Hematopoietic multipotent progenitor cell treated with erythropoietin and hydrocortisone succinate and interleukin-3 and kit ligand, for 6 days (in vitro differentiated cells): Measurements from ENCODE around the gene LRRC8C.

Experiments used
- DNase-seq: peaks from one replicate; pipeline ENCODE4 v3.0.0-alpha.2; 2015

The LRRC8C gene

DNA sequence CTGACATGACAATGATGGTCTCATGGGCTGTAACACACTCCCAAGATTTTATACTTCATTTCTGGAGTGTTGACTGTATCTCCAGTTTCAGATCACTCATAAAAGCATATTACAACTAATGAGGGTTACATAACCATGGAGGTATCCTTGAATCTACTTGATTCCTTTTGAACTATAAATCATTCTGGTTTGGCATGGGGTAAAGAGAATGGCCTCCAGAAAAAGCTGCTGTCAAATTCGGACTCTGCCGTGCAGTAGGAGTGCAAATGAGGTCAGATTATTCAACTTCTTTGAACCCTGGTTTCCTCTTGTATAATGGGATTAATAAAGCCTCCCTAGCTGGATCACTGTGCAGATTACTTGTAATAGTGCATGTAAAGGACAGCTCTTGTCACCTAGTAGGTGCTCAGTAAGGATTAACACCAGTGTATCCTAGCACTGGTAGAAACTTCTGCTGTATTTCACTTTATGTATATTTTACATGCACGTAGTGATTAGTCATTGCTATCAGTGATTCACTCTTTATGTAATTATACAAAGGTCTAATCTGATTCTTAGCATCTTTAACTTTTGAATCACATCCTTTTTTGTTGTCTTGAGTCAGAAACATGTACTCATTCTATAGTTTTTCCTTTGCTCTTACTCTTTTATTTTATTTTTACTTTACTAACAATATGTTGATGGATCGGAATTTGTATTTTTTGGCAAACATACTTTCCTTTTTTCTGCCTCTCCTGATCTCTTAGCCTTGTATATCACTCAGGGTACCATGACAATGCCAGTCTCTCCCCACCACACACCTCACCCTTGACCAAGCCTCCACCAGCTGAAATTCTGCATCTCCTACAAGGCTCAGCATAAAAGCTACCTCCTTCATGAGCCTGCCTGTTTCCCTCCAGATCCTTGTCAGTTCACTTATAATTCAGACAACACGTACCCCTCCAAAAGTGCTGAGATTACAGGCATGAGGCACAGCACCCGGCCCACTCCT is 3.2 kb downstream of the LRRC8C start:
- no peak for DNase-seq

DNA sequence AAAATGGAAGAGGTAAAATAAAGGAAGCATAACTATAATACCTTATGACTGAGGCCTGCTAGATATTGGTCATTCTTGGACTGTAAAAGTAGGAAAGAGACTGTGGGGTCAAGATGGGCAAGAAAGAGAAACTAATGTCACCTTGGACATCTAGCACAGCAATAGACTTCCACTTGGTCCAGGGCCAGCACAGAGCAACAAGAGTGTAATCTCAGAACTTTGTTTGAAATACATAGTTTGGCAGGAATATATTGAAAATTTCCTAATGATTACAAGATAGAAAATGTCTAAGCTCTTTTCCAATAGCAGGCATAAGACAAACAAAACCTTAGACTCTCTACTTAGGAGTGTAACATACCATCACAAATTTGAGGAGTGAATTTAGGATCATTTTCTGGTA is 4.6 kb downstream of the LRRC8C start:
- DNase-seq = no peak

- DNase-seq = no peak
Measured at GRCh38 chr1:89640440-89640839, 7.5 kb downstream of the LRRC8C start.

GRCh38 chr1:89641781-89642180 is 8.9 kb downstream of the LRRC8C start:
- no peak for DNase-seq

GRCh38 chr1:89643577-89643976 is 10.7 kb downstream of the LRRC8C start:
- DNase-seq = no peak

GRCh38 chr1:89644119-89644814 is 11.3 kb downstream of the LRRC8C start:
- no peak for DNase-seq

- DNase-seq = no peak
Measured at GRCh38 chr1:89646259-89646658, 13.3 kb downstream of the LRRC8C start.

GRCh38 chr1:89649783-89650182 is 16.9 kb downstream of the LRRC8C start:
- no peak for DNase-seq

- DNase-seq = peak; percentile 21
Measured at GRCh38 chr1:89652373-89652772, 19.5 kb downstream of the LRRC8C start.

DNA sequence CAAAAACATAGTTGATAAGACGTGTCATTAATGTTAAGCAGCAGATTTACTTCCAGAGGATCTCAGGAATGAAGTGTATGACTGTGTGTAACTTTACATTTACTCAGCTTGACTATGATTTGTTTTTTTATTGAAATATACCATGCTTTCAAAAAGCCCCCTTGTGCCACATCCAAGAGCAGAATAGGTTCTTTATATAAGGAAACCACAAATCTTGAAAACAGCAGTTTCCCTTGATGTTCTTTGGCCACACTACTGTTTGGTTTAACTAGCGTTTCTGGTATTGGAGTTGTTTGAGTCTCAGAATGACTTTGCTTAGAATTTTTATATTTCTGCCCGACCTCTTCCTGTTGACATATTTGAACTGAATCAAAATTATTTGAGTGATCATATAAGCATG is 25.0 kb downstream of the LRRC8C start:
- peak; percentile 14 for DNase-seq

DNA sequence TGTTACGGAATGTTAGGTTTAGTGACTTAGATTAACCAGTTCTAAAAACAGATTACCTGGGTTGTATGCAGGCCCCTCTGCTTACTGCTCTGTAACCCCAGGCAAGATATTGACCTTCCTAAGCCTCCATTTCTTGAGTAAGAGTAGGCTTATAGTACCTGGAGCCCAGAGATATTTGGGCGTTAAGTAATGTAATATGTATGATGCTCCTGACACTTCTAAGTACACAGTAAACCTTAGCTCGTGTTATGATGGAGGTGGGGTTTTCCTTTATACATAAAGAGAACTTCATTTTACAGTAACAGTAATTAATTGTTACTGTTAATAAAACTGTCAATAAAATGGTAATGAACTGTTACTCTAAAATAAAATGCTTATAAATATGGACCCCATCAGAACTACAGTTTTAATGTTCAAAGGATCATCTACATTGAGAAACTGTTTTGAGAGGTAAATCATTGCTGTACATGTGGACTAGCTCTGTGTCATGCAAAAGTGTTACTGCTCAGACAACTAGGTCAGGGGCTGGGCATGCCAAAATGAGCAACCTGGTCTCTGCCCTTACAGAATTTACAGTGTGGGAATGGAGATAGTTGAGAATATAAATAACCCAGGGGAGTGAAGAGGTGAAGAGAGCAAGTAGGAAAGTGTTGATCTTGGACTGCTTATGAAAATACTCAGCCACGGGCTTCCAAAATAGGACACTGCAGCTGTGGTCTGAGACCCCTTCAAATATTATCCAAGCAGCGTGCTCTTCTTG is 26.6 kb downstream of the LRRC8C start:
- no peak for DNase-seq

DNA sequence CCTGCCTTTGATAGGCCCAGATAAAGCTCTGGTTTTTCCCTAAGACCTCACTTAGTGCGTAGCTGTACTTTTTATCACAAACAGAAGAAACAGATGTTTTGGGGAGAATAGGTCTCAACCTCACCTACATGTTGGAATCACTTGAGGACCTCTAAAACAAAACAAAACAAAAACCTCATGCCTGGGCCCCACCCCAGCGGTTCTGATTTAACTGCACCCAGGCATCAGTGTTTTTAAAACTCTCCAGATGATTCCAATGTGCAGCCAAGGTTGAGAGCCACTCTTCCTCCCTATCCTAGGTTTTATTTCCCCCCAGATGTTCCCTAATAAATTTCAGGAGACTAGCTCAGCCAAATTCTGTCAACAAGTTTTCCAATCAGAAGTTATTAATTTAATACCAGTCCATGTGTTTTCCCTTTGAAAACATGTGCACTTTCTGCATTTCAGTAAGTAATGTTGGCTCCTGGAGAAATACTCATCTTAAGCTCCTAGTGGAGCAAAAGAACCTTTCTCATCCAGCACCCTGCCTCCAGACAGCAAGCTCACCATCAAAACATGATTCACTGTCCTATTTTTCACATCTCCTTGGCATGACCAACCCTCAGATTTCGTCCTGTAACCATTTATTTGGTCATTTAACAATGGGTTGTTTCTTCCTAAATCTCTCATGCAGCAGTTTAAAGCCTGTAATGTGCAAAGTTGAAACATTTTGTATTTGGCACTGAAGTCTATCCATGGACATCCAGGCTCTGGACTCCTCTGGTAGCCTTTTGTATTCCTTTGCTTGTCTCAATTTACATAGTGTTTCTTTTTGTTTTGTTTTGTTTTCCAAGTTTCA is 27.5 kb downstream of the LRRC8C start:
- DNase-seq = no peak

GRCh38 chr1:89665941-89666340 is 33.0 kb downstream of the LRRC8C start:
- no peak for DNase-seq

GRCh38 chr1:89666640-89667039 is 33.7 kb downstream of the LRRC8C start:
- DNase-seq = no peak

GRCh38 chr1:89667691-89668090 is 34.8 kb downstream of the LRRC8C start:
- DNase-seq = no peak

DNA sequence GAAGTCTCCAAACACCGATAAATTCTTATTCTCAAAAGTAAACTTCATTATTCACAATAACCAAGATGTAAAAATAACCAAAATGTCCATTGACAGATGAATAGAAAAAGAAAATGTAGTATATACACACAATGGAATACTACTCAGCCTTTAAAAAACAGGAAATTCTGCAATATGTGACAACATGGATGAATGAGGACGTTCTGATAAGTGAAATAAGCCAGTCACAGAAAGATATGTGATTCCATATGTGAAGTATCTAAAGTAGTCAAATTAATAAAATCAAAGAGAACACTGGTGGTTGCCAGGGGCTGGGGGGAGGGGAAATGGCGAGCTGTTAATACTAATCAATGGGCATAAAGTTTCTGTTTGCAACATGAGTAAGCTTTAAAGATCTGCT is 36.0 kb downstream of the LRRC8C start:
- no peak for DNase-seq

GRCh38 chr1:89669441-89669840 is 36.5 kb downstream of the LRRC8C start:
- DNase-seq = no peak

DNA sequence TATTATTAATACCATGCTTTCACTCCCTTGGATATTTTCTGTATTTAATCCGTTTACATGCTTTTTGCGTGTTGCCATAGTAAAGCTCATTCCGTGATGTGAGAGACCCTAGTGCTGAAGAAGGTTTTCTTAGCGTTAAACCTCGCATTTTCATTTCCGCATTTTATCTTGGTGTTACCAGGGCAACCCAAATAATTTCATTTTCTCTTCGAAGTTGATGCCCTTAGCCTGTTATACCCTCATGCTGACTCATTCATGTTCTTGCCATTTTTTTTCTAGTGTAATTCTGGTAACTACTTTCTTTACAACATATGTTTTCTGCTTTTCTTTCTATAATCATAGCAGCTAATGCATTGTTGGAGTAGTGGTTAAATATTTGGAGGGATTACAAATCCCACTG is 37.2 kb downstream of the LRRC8C start:
- peak; percentile 47 for DNase-seq

- no peak for DNase-seq
Measured at GRCh38 chr1:89670711-89671110, 37.8 kb downstream of the LRRC8C start.

GRCh38 chr1:89671775-89672488 is 39.0 kb downstream of the LRRC8C start:
- no peak for DNase-seq

DNA sequence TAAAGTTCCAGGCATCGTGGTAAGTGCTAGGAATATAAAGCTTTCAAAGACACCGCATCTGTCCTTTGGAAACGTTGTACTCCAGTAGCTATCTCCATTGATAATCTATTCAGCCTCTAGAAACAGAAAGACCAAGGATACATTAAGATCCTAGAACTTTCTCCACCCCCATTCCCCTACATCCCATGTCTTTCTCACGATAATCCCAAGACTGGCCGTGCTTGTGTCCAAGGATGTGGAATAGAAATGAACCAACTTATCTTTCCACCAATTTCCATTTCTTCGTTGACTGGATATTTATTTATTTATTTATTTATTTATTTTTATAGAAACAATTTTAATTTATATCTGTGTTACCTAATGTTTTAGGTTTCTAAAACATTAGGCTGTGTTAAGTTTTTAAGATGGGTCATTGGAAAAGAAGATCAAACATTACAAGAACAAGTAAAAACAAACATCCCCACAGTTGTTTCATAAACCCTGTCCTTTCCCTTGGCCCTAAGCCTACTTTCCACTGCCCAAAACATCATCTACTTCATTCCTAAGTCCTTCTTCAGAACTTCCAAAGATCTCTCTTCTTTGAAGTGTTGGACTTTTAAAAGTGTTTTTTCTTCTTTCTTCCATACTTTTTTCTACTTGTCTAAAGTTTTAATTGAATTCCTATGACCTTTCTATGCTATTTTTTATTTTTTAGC is 39.7 kb downstream of the LRRC8C start:
- DNase-seq = no peak
